K562 (cell line): ENCODE measurements around the gene AKR1A1. TPM values are rescaled to one million over a fixed set of nuclear protein-coding genes. Genes with fewer than 3 reads are reported as not detected.

Experiments
- AFF4 ChIP-seq: sonication (generic); formaldehyde crosslinking; IDR thresholded peaks from 2 replicates; pipeline ENCODE4 v1.8.0; 2023; ENCODE audit warnings: mild to moderate bottlenecking, missing genetic modification reagents
- CBX2 ChIP-seq: fragments of 200-600 bp; sonication (generic); IDR thresholded peaks from one replicate; pipeline ENCODE4 v1.6.1; 2012; ENCODE audit warnings: mild to moderate bottlenecking, low read length, inconsistent platforms; ENCODE audit not compliant: insufficient read depth, poor library complexity, severe bottlenecking
- ELF1 ChIP-seq: fragments of 200-800 bp; sonication (Bioruptor generic); IDR thresholded peaks from 2 replicates; pipeline ENCODE4 v1.6.1; 2016; ENCODE audit warnings: missing genetic modification characterization, missing compliant biosample characterization
- FUS ChIP-seq: fragments of 200-400 bp; formaldehyde crosslinking; optimal IDR thresholded peaks from 2 replicates; pipeline ENCODE3; 2017; ENCODE audit warnings: low read depth, low read length
- HDAC1 ChIP-seq, 2 experiments: fragments of 450-650 bp; IDR thresholded peaks; 2 replicates each; pipeline ENCODE4 v1.6.1; 2016 to 2017; ENCODE audit warnings: inconsistent platforms in 1 of 2, mild to moderate bottlenecking in 1 of 2, moderate library complexity in 1 of 2
- HMGXB4 ChIP-seq: sonication (generic); formaldehyde crosslinking; IDR thresholded peaks from 2 replicates; pipeline ENCODE4 v1.8.1; 2023; ENCODE audit warnings: mild to moderate bottlenecking, missing genetic modification reagents
- HNRNPK ChIP-seq: fragments of 200-400 bp; formaldehyde crosslinking; IDR thresholded peaks from one replicate; pipeline ENCODE4 v1.6.1; 2018; ENCODE audit warnings: mild to moderate bottlenecking, low read depth, low read length; ENCODE audit not compliant: poor library complexity, severe bottlenecking
- MBD2 ChIP-seq: sonication (generic); IDR thresholded peaks from 2 replicates; pipeline ENCODE4 v1.6.1; 2016; ENCODE audit warnings: low read depth, borderline replicate concordance
- MXD1 ChIP-seq: fragments of 250-450 bp; sonication (Bioruptor Pico); IDR thresholded peaks from 2 replicates; pipeline ENCODE4 v1.8.0; 2021; ENCODE audit warnings: borderline replicate concordance, mild to moderate bottlenecking, moderate library complexity; ENCODE audit not compliant: poor library complexity, severe bottlenecking
- NCOA1 ChIP-seq: fragments of 450-650 bp; IDR thresholded peaks from 2 replicates; pipeline ENCODE4 v1.6.1; 2016; ENCODE audit warnings: low read depth
- RBM17 ChIP-seq: fragments of 200-400 bp; formaldehyde crosslinking; IDR thresholded peaks from 2 replicates; pipeline ENCODE4 v1.6.1; 2017; ENCODE audit warnings: low read depth, mild to moderate bottlenecking, low read length, borderline replicate concordance
- SIN3A ChIP-seq, 2 experiments: fragments of 150-350 bp in 1 of 2; IDR thresholded peaks; 2 replicates each; pipeline ENCODE4 v1.6.1; 2011 to 2016; ENCODE audit warnings: borderline replicate concordance in 2 of 2, low read depth in 2 of 2, low read length in 2 of 2, mild to moderate bottlenecking in 2 of 2, moderate library complexity in 2 of 2; ENCODE audit not compliant: control insufficient read depth in 1 of 2
- SMARCA4 ChIP-seq: fragments of 450-650 bp; IDR thresholded peaks from 2 replicates; pipeline ENCODE4 v1.6.1; 2016
- SMC3 ChIP-seq: conservative IDR thresholded peaks from 2 replicates; pipeline ENCODE4 v1.6.1; 2011; ENCODE audit warnings: low read depth, low read length, improper control_type of control experiment; ENCODE audit not compliant: insufficient read depth
- ZNF175 ChIP-seq: fragments of 200-800 bp; sonication (Bioruptor generic); IDR thresholded peaks from 2 replicates; pipeline ENCODE4 v1.6.1; 2016; ENCODE audit warnings: low read depth, mild to moderate bottlenecking, missing genetic modification characterization, missing compliant biosample characterization
- ZNF184 ChIP-seq: sonication (generic); formaldehyde crosslinking; IDR thresholded peaks from 2 replicates; pipeline ENCODE4 v1.5.0; 2020; ENCODE audit warnings: missing genetic modification reagents
- ZNF24 ChIP-seq: fragments of 450-650 bp; IDR thresholded peaks from 2 replicates; pipeline ENCODE4 v1.6.1; 2016
- polyA plus RNA-seq, 8 experiments: library from polyadenylated mRNA; depleted of rRNA in 4 of 8; stranded (reverse) in 5 of 8; unstranded in 3 of 8; fragments of >200 nt; fragmentation: Nextera tagmentation in 2 of 8; fragmentation: Illumina TruSeq in 1 of 8; extraction: Ambion mirVana in 2 of 8; extraction: Trizol in 1 of 8; gene quantifications; 2 replicates each; pipeline versions ENCODE4 v1.2.1 to v1.2.3, GENCODE V29; 2011 to 2014; ENCODE audit warnings: inconsistent platforms in 1 of 8, missing spikeins in 1 of 8
- total RNA-seq, 7 experiments: library from RNA; depleted of rRNA in 6 of 7; stranded (reverse); fragments of >200 nt in 6 of 7; fragmentation: Illumina TruSeq in 2 of 7; extraction: Trizol in 2 of 7; gene quantifications; 2 replicates each; pipeline versions ENCODE4 v1.2.1 to v1.2.3, GENCODE V29; 2011 to 2021; ENCODE audit warnings: low replicate concordance in 1 of 7
- TF ChIP-seq, protein P1 (sequence below): fragments of 250-450 bp; sonication (Bioruptor Pico); IDR thresholded peaks from 2 replicates; pipeline ENCODE4 v1.8.0; 2021; ENCODE audit warnings: mild to moderate bottlenecking, moderate library complexity

The AKR1A1 gene
- total and polyA plus RNA-seq, 9 of the 15 experiments (the other 6 are each of a cell fraction or from before 2014, with no cell fraction given), result 68.6 to 211 (median 132) TPM

DNA sequence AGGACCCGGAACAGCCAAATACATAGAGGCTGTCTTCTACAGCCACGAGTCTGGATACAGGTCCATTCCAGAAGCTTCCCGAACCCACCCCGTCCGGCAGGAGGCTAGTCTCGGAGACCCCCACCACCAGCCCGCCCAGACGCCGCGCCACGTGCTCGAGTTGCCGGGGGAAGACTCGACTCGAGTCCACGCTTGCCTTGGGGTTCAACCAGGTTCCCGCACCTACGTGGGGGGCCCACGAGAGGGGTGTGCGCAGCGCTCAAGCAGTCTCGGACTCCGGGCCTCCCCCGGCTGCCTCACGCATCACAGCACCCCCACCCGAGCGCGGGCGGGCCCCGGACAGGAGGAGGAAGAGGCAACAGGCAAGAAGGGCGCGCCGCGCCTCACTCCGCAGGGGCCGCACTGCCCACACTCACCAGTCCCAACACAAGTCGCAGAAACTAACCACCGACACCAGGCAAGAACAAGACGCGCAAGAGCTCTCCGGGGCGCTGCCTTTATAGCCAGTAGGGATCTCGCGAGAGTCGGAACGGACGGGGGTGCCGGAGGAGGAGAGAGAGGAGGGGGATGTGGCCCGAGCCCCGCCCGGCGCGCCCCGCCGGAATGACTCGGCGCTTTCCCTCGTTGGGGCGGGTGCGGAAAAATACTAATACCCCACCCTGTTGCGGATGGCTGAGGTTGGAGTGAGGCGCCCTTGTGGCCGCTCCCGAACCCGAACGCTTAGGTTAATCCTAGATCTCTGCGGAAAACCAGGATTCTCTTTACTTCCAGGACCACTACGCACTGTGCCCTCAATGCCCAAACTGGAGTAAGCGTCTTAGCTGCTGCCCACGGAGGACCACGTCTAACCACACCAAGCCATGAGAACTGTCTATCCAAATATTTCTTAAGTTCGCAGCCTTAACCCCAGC lies 29.0 kb upstream of the AKR1A1 start, which contains the start of gene PRDX1 (continued):
- TF ChIP-seq MXD1 (CRISPR knock-in tag) (peak; percentile 24), ZNF24 (0 out of 2 replicates have a peak, but pooled peaks have one; percentile 38), NCOA1 (0 out of 2 replicates have a peak, but pooled peaks have one; percentile 7), HNRNPK (peak; percentile 58), SMC3 (peak; percentile 32; the same call in 1 of the 2 replicates), SIN3A (IDR thresholded peaks at IDR 0.05; ENCODE audit: borderline replicate concordance in 2 of 2, control insufficient read depth in 1 of 2, low read depth in 2 of 2, low read length in 2 of 2) (peak; percentile 97 to 98), RBM17 (no peak), FUS (peak; percentile 95), ZNF175 (CRISPR knock-in tag) (no peak), SMARCA4 (peak; percentile 83), CBX2 (no peak), ELF1 (tag) (no peak), AFF4 (CRISPR knock-in tag) (peak; percentile 99), HDAC1 (IDR thresholded peaks at IDR 0.05) (peak; percentile 77 to 95; a peak in 3 of 4 replicates), HMGXB4 (peak; percentile 93), ZNF184 (CRISPR knock-in tag) (no peak), MBD2 (peak; percentile 93)
- TF ChIP-seq, protein P1, sequence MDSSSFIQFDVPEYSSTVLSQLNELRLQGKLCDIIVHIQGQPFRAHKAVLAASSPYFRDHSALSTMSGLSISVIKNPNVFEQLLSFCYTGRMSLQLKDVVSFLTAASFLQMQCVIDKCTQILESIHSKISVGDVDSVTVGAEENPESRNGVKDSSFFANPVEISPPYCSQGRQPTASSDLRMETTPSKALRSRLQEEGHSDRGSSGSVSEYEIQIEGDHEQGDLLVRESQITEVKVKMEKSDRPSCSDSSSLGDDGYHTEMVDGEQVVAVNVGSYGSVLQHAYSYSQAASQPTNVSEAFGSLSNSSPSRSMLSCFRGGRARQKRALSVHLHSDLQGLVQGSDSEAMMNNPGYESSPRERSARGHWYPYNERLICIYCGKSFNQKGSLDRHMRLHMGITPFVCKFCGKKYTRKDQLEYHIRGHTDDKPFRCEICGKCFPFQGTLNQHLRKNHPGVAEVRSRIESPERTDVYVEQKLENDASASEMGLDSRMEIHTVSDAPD (CRISPR knock-in tag), result no peak
